ENCODE data around the gene KAT6B.

GRCh38 chr10:74835963-74836362 is 9.6 kb downstream of the KAT6B start:
- TF ChIP-seq CTCF (IDR thresholded peaks at IDR 0.05), result no peak
- TF ChIP-seq POLR2A (IDR thresholded peaks at IDR 0.05), result no peak
